ENCODE results near the gene BSND.
"Not testable (repeated sequence)": the region's sequence is repeated elsewhere in the genome, so short reads cannot be mapped to it uniquely, and the experiment has no call there.

GRCh38 chr1:54963829-54964228 is 34.9 kb upstream of the BSND start:
- not testable (repeated sequence) for TF ChIP-seq POLR2AphosphoS5 (IDR thresholded peaks at IDR 0.05; ENCODE audit: borderline replicate concordance, low read depth, low read length); EZH2 (IDR thresholded peaks at IDR 0.05)
